ENCODE results near the gene MMP28. TPM values are rescaled to one million over a fixed set of nuclear protein-coding genes. Genes with fewer than 3 reads are reported as not detected.

MMP28 gene
- total RNA-seq, 2 donors from 2014 or later = 62.5 to 66.7 TPM

DNA sequence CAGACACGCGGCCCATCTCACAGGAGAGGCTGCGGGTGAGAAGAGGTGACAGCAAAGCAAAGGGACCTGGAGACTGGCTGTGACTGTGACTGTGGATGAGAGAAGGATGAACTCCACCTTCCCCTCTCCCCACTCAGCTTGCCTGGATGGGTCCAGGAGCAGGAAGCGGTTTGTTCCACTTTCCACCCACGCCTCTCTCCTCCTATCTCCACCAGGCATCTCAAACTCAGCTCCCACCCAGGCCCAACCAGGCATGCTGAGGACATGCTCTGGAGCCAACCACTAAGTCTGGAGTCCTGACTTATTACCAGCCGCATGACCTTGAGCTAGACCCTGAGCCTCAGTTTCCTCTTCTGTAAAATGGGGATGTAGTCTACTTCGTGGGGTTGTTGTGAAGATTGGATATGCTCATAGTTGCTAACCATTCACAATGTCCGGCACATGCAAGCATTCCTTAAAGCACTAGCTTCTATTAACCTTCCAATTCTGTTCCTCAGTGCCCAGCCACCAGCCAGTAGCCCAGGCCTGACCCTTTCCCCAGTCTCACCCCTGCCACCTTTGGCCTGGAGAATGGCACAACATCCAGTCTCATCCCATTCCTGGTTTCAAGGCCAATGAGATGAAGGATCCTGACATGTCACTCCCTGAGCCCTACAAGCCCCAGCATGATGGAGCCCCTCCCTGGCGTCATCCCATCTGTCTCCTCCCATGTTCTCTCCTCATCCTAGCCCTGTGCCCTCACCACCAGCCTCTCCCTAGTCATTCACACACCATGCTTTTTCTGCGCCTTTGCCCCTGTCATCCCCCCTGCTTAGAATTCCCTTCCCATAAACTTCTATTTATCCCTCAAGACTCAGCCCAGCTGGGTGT, 44.7 kb downstream of the MMP28 start:
- Histone ChIP-seq H3K4me1 (no peaks in the 10 kb centered on the region), H3K27ac (no peak overlapping the region), H3K9ac (ENCODE audit: low read depth in 2 of 2, low read length in 2 of 2) (no peak overlapping the region), H3K27me3 (peaks cover 31% of the 10 kb centered on the region), H3K4me3 (no peak overlapping the region), H3K36me3 (no peaks in the 10 kb centered on the region), H3K9me3 (no peaks in the 10 kb centered on the region)
- TF ChIP-seq, protein P1, sequence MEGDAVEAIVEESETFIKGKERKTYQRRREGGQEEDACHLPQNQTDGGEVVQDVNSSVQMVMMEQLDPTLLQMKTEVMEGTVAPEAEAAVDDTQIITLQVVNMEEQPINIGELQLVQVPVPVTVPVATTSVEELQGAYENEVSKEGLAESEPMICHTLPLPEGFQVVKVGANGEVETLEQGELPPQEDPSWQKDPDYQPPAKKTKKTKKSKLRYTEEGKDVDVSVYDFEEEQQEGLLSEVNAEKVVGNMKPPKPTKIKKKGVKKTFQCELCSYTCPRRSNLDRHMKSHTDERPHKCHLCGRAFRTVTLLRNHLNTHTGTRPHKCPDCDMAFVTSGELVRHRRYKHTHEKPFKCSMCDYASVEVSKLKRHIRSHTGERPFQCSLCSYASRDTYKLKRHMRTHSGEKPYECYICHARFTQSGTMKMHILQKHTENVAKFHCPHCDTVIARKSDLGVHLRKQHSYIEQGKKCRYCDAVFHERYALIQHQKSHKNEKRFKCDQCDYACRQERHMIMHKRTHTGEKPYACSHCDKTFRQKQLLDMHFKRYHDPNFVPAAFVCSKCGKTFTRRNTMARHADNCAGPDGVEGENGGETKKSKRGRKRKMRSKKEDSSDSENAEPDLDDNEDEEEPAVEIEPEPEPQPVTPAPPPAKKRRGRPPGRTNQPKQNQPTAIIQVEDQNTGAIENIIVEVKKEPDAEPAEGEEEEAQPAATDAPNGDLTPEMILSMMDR (IDR thresholded peaks at IDR 0.05) = no peak
- no peak for DNase-seq
- intact Hi-C loops (cut with DNase I) = no loop called here

- intact Hi-C loops (cut with DNase I) = loop anchor here (5.0 kb wide), 1 partner anchor 137 kb away; no protein-coding TSS in a partner anchor
- no peak overlapping the region for H3K4me3 ChIP-seq
- DNase-seq = no peak
- no peaks in the 10 kb centered on the region for H3K9me3 ChIP-seq
- H3K4me1 ChIP-seq = no peaks in the 10 kb centered on the region
- H3K36me3 ChIP-seq = no peaks in the 10 kb centered on the region
- H3K27me3 ChIP-seq = peaks cover 31% of the 10 kb centered on the region
- H3K27ac ChIP-seq = no peak overlapping the region
- TF ChIP-seq, protein P1 (IDR thresholded peaks at IDR 0.05) = no peak
- no peak overlapping the region for H3K9ac ChIP-seq (ENCODE audit: low read depth in 2 of 2, low read length in 2 of 2)
Measured at GRCh38 chr17:35749560-35750412, 45.7 kb downstream of the MMP28 start.

DNA sequence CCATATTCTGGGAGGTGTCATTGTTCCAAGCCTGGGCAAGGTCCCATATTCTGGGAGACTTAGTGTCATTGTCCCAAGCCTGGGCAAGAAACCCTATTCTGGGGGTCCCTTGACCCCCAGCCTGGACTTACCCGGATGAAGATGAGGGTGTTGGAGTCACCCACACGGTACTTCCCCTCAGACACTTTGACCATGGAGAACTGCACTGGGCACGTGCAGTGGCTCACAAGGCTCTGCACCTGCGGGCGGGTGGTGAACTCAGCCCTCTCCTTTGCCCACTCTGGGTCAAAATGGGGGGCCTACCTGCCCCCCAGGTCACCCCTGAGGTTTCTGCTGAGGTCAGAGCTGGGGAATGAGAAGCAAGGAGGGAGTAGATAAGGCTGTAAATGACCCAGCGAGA, 46.5 kb downstream of the MMP28 start:
- TF ChIP-seq, protein P1 (IDR thresholded peaks at IDR 0.05) = no peak
- Histone ChIP-seq H3K27me3 (peaks cover 31% of the 10 kb centered on the region), H3K4me3 (no peak overlapping the region), H3K9me3 (no peaks in the 10 kb centered on the region), H3K4me1 (no peaks in the 10 kb centered on the region), H3K9ac (ENCODE audit: low read depth in 2 of 2, low read length in 2 of 2) (no peak overlapping the region), H3K27ac (no peak overlapping the region), H3K36me3 (no peaks in the 10 kb centered on the region)
- DNase-seq = no peak
- intact Hi-C loops (cut with DNase I) = loop anchor here (5.0 kb wide), 1 partner anchor 137 kb away; no protein-coding TSS in a partner anchor

GRCh38 chr17:35748341-35748841, 47.0 kb downstream of the MMP28 start:
- DNase-seq = no peak
- TF ChIP-seq, protein P1 (IDR thresholded peaks at IDR 0.05) = no peak
- intact Hi-C loops (cut with DNase I) = loop anchor here (5.0 kb wide), 1 partner anchor 136 kb away; no protein-coding TSS in a partner anchor
- Histone ChIP-seq H3K4me1 (no peaks in the 10 kb centered on the region), H3K9ac (ENCODE audit: low read depth in 2 of 2, low read length in 2 of 2) (no peak overlapping the region), H3K4me3 (no peak overlapping the region), H3K9me3 (no peaks in the 10 kb centered on the region), H3K27me3 (peaks cover 31% of the 10 kb centered on the region), H3K27ac (no peak overlapping the region), H3K36me3 (no peaks in the 10 kb centered on the region)

DNA sequence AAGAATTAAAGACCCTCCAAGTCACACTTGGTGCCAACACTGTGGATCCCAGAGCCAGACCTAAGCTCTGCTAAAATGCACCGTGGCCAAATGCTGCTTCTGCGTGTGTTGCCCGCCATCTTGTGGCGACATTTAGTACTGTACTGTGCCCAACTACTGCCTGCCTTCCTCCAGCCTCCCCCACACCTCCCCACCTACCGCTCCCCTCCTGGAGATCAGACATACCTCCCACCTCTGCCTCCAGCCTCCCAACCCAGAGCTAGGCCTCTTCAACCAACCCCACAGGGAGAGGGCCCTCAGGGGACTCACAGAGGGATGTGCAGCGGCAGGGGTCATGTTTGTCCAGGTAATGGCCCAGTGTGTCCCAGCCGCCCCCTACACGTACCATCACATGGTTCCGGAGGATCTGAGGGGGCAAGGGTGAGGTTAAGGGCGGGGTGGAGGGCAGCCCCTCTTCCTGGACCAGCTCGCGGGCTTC, 47.9 kb downstream of the MMP28 start:
- intact Hi-C loops (cut with DNase I) = loop anchor here (2.0 to 5.0 kb wide), 2 partner anchors 135 to 437 kb away; no protein-coding TSS in a partner anchor
- H3K36me3 ChIP-seq = no peaks in the 10 kb centered on the region
- no peak overlapping the region for H3K27ac ChIP-seq
- no peak overlapping the region for H3K9ac ChIP-seq (ENCODE audit: low read depth in 2 of 2, low read length in 2 of 2)
- no peaks in the 10 kb centered on the region for H3K9me3 ChIP-seq
- no peaks in the 10 kb centered on the region for H3K4me1 ChIP-seq
- TF ChIP-seq, protein P1 (IDR thresholded peaks at IDR 0.05) = peak; percentile 87
- peak; percentile 76 for DNase-seq
- no peak overlapping the region for H3K4me3 ChIP-seq
- H3K27me3 ChIP-seq = peaks cover 31% of the 10 kb centered on the region
